Retinal pigment epithelial cell (primary cell): ENCODE results near the gene ASPDH.

ENCODE experiments used
- DNase-seq: peaks from one replicate; pipeline ENCODE4 v3.0.0-alpha.2; 2010; ENCODE audit warnings: low read depth
- H3K4me3 ChIP-seq: 2 replicates; pipeline ENCODE4 v1.5.1; 2011; ENCODE audit warnings: mild to moderate bottlenecking, low read length, control low read depth, moderate library complexity
- TF ChIP-seq, protein P1 (sequence below): conservative IDR thresholded peaks from 2 replicates; pipeline ENCODE4 v1.5.1; 2011; ENCODE audit warnings: low read depth, low read length, control low read depth, inconsistent platforms

Gene ASPDH

DNA sequence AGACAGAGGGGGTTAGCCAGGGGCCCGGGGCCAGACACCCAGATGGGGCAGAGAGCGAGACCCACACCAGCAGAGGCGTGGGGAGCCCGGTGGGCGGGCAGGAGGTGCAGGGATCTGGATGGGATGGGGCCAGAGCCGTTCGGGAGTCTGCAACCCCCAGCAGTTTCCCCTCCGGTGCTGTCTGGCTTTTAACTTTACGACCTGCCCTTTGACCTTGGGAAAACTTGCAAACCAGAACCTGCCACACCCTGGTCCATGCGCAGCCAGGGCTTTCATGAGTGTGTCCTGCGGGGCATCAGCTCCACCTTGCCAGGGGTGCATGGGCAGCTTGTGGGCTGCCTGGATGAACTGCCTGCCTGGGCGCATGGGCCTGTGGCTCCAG lies 12.5 kb downstream of the ASPDH start:
- H3K4me3 ChIP-seq = no peak overlapping the region
- TF ChIP-seq, protein P1, sequence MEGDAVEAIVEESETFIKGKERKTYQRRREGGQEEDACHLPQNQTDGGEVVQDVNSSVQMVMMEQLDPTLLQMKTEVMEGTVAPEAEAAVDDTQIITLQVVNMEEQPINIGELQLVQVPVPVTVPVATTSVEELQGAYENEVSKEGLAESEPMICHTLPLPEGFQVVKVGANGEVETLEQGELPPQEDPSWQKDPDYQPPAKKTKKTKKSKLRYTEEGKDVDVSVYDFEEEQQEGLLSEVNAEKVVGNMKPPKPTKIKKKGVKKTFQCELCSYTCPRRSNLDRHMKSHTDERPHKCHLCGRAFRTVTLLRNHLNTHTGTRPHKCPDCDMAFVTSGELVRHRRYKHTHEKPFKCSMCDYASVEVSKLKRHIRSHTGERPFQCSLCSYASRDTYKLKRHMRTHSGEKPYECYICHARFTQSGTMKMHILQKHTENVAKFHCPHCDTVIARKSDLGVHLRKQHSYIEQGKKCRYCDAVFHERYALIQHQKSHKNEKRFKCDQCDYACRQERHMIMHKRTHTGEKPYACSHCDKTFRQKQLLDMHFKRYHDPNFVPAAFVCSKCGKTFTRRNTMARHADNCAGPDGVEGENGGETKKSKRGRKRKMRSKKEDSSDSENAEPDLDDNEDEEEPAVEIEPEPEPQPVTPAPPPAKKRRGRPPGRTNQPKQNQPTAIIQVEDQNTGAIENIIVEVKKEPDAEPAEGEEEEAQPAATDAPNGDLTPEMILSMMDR = no peak
- DNase-seq = no peak

DNA sequence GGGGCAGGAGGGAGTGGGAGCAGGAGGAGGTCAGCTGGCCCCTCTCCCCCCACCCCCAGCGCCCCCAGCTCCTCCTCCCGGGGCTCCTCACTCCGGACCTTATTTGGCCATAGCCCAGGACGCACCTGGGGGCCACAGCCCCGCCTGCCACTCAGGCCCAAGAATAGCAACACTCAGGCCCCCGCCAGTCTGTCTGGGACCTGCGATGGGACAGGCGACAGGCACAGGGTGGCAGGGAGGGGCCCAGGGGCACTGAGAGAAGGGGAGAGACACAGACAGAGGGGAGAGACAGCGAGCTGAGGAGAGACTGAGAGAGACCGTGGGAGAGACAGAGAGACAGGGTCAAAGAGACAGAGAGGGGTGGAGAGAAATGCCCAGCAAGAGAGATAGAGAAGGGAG lies 13.0 kb downstream of the ASPDH start:
- no peak overlapping the region for H3K4me3 ChIP-seq
- TF ChIP-seq, protein P1 = no peak
- DNase-seq = no peak

DNA sequence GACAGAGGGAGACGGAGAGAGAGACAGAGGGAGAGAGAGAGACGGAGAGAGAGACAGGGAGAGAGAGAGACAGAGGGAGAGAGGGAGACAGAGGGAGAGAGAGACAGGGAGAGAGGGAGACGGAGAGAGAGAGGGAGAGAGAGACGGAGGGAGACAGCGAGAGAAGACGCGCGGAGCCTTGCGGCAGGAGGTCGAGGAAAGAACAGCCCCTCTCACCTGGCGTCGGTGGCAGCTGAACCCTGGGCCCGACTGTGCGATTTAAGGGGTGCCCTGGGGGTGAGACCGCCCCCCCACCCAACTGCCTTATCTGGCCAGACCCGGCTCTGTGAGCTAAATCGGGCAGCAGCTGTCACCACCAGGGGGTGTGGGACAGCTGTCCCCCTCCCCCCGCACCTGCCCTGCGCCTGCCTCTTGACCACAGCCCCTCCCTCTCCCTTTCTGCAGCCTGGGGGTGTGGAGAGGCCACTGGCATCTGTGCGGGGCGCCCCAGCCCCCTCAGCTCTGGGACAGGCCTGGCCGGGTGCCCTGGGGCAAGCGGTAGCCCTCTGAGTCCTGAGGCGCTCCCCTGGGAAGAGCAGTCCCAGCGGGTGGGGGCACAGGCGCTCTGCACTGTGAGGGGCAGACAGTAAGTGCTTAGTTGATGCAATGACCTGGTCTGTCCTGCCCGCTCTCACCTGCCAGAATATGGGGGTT lies 13.5 kb downstream of the ASPDH start:
- H3K4me3 ChIP-seq = no peak overlapping the region
- no peak for DNase-seq
- TF ChIP-seq, protein P1 = peak; percentile 40

DNA sequence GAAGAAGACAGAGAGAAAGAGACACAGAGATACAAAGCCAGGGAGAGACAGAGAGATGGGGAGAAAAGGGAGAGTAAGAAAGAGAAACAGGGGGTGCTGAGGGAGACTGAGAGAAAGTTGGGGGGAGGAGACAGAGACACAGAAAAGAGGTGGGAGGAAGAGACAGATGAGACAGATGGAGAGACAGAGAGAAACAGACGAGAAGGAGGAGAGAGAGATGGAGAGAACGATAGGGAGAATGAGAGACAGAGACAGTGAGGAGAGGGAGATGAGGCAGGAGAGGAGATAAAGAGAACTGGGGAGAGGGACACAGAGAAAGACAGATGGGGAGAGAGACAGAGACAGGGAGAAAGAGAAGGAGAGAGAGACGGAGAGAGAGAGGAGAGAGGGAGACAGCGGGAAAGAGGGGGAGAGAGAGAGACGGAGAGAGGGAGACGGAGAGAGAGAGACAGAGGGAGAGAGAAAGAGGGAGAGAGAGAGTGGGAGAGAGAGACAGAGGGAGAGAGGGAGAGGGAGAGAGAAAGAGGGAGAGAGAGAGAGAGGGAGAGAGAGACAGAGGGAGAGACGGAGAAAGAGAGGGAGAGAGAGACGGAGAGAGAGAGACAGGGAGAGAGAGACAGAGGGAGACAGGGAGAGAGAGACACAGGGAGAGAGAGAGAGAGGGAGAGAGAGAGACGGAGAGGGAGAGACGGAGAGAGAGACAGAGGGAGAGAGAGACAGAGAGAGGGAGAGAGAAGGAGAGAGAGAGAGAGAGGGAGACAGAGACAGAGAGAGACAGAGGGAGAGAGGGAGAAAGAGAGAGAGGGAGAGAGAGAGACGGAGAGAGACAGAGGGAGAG lies 15.3 kb downstream of the ASPDH start:
- no peak overlapping the region for H3K4me3 ChIP-seq
- DNase-seq = no peak
- TF ChIP-seq, protein P1 = no peak

DNA sequence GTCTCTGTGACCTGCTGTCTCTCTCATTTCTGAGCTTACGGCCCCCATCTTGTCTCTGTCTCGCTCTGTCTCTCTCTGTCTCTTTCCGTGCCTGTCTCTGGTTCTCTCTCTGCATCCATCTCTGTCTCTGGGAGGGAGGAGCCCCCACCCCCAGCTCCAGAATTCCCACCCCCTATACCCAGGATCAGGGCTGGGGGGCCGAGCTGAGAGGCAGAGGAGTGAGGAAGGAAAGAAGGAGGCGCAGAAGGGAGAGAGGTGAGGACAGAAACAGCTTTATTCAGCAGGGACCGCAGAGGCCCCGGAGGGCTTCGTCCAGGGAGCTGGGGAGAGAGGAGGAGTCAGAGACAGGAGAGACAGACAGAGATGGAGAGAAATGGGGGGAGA lies 16.7 kb downstream of the ASPDH start:
- TF ChIP-seq, protein P1 = no peak
- no peak overlapping the region for H3K4me3 ChIP-seq
- DNase-seq = no peak

DNA sequence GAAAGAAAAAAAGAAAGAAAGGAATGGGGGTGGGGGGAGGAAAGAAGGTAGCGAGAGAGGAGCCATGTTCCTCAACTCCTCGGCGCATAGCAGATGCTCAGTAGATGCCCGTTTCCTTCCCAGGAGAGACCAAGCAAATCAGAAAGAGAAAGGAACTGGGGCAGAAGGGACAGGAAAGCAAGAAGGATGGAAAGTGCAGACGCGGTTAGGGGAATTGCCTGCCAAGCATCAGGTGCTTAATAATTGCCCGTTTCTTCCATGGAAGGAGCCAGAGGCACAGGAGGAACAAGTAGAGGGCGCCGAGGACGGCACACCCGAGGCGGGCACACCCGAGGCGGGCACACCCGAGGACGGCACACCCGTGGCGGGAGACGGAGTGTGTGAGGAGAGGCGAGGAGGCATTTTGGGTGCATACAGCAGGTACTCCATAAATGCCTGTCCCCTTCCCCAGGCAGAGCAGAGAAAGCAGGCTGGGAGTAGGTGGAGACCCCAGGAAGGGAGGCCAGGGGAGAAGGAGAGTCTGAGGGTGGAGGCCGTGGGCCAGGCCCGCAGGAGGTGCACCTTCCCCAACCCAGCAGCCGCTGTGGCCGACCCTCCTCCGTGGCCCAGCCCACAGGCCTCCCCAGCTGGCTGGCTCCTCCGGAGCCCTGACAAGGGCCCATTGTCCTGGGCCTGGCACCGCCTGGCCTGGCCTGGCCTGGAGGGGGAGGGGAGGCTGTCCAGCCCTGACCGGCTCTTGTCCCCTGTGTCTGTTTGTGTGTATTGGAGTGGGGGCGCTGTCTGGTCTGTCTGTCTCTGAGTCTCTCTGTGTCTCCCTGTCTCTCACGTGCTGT lies 17.3 kb downstream of the ASPDH start:
- TF ChIP-seq, protein P1 = peak; percentile 22
- DNase-seq = no peak
- H3K4me3 ChIP-seq = no peak overlapping the region
